Measurements from ENCODE around the gene NOS3. TPM values are rescaled to one million over a fixed set of nuclear protein-coding genes. Genes with fewer than 3 reads are reported as not detected.
"Not testable (repeated sequence)": the region's sequence is repeated elsewhere in the genome, so short reads cannot be mapped to it uniquely, and the experiment has no call there.

NOS3 gene
- total RNA-seq, 2 experiments from 2014 or later: 5.8 to 6.1 TPM

- Mint-ChIP-seq H3K4me3 (no peak overlapping the region), H3K27ac (no peak overlapping the region), H3K9me3 (no peaks in the 10 kb centered on the region), H3K27me3 (no peaks in the 10 kb centered on the region), H3K4me1 (peaks cover 12% of the 10 kb centered on the region), H3K36me3 (peaks cover 5% of the 10 kb centered on the region)
- DNase-seq: no peak
Measured at GRCh38 chr7:151032936-151033863, 42.4 kb downstream of the NOS3 start.

DNA sequence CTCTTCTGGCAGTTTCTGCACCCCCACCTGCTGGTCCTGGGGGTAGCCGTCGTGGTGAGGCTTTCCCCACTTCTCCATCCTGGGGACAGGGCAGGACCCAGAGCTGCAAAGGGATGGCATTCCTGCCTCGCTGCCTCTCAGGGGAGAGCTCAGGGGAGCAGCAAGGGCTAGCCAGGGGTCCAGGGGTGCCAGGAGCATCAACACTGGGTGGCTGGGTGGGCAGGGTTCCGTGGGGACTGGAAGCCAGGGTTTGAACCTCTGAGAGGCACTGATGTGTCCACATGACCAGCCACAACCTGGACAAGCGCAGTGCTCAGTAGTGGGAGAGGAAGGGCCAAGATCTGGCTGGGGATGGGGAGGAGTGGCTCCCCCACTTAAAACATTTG lies 43.0 kb downstream of the NOS3 start:
- peaks cover 14% of the 10 kb centered on the region for H3K4me1 Mint-ChIP-seq
- no peaks in the 10 kb centered on the region for H3K9me3 Mint-ChIP-seq
- no peaks in the 10 kb centered on the region for H3K27me3 Mint-ChIP-seq
- peaks cover 2% of the 10 kb centered on the region for H3K36me3 Mint-ChIP-seq
- no peak overlapping the region for H3K4me3 Mint-ChIP-seq
- DNase-seq: no peak
- H3K27ac Mint-ChIP-seq: no peak overlapping the region

- DNase-seq: no peak
- no peaks in the 10 kb centered on the region for H3K27me3 Mint-ChIP-seq
- H3K36me3 Mint-ChIP-seq: no peaks in the 10 kb centered on the region
- no peak overlapping the region for H3K27ac Mint-ChIP-seq
- peaks cover 15% of the 10 kb centered on the region for H3K4me1 Mint-ChIP-seq
- no peaks in the 10 kb centered on the region for H3K9me3 Mint-ChIP-seq
- H3K4me3 Mint-ChIP-seq: no peak overlapping the region
Measured at GRCh38 chr7:151034312-151035025, 43.7 kb downstream of the NOS3 start.

DNA sequence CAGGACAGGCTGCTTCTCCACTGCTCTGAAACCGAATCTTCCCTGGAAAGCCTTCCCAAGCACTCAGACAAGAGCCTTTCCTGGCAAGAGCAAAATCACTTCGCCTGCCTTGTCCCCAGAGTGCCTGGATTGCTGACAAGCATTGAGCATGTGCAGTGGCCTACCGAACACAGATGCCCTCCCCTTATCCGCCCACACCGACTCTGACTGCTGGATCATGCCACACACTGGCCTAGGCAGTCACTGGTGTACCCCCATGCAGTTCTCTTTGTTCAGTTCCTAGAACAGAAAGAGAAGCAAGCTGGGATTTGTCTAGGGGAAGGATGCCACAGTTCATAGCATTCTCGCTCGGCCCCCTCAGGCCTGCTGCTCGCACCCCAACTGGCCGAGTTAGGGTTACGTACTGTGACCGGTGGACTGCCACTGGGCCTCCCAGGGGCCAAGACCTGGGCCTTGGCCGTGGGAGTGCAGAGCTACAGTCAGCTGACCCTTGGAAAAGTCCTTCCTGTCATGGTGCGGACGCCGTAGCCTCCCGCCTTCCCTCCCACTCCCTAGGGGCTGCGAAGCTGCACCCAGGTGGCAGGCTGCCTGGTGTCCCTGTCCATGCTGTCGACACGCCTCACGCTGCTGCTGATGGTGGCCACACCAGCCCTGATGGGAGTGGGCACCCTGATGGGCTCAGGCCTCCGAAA lies 44.4 kb downstream of the NOS3 start:
- Mint-ChIP-seq H3K27ac (no peak overlapping the region), H3K9me3 (no peaks in the 10 kb centered on the region), H3K27me3 (no peaks in the 10 kb centered on the region), H3K4me3 (no peak overlapping the region), H3K36me3 (no peaks in the 10 kb centered on the region), H3K4me1 (peaks cover 18% of the 10 kb centered on the region)
- no peak for DNase-seq

DNA sequence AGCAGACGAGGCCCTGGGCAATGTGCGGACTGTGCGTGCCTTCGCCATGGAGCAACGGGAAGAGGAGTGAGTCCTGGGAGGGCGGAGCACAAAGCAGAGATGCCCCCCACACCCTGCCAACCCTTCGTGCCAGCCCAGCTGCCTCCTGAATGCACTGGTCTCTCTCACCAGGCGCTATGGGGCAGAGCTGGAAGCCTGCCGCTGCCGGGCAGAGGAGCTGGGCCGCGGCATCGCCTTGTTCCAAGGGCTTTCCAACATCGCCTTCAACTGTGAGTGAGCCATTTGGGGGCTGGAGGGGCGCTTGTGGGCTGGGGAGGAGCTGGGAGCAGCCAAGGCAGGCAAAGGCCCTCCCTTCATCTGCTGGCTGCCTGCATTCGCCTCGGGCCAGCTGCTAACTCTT lies 45.1 kb downstream of the NOS3 start:
- Mint-ChIP-seq H3K36me3 (no peaks in the 10 kb centered on the region), H3K9me3 (no peaks in the 10 kb centered on the region), H3K27ac (no peak overlapping the region), H3K4me3 (no peak overlapping the region), H3K4me1 (peaks cover 18% of the 10 kb centered on the region), H3K27me3 (no peaks in the 10 kb centered on the region)
- no peak for DNase-seq

DNA sequence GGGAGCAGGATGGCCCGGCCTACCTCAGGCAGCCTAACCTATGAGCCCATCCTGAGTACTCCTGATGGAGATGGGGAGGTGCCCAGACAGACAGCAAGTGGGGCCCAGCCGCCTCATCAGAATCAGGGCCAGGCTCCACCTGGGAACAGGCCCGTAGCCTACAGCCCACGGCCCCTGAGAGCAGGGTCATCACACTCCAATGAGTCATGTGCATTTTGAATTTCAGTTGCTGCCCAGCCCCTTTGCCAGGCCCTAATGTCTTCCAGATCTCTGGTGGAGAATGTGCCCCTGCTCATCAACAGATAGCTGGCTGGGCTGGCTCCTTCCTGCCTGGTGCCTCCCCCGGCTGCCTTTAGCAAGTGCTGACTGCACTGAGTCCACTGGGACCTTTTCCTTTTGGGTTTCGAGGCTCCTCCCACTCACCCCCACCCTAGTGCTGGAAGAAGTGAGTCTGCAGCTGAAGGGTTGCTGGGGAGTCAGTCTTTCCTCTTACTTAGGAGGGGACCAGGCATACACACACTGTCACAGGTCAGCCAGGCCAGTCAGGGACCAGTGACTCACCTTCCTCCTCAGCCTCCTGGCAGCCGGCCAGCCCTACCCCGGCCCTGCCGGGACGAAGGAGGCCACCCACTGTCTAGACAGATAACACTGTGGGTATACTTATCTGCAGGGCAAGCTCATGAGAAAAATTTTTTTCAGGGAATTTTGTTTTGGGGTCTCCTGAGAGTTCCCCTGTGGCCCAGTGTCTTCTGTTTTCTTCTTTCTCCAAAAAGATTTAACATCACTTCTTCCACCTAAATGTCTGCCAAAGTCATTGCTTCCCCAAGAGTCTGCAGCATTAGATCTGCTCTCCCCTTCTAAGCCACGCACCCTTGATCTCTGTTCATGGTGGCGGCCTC lies 48.4 kb downstream of the NOS3 start:
- H3K27ac Mint-ChIP-seq: peak overlapping the region; percentile 84
- H3K4me3 Mint-ChIP-seq: no peak overlapping the region
- H3K4me1 Mint-ChIP-seq: peaks cover 18% of the 10 kb centered on the region
- H3K27me3 Mint-ChIP-seq: no peaks in the 10 kb centered on the region
- H3K9me3 Mint-ChIP-seq: no peaks in the 10 kb centered on the region
- peak; percentile 86 for DNase-seq
- H3K36me3 Mint-ChIP-seq: peaks cover 2% of the 10 kb centered on the region

DNA sequence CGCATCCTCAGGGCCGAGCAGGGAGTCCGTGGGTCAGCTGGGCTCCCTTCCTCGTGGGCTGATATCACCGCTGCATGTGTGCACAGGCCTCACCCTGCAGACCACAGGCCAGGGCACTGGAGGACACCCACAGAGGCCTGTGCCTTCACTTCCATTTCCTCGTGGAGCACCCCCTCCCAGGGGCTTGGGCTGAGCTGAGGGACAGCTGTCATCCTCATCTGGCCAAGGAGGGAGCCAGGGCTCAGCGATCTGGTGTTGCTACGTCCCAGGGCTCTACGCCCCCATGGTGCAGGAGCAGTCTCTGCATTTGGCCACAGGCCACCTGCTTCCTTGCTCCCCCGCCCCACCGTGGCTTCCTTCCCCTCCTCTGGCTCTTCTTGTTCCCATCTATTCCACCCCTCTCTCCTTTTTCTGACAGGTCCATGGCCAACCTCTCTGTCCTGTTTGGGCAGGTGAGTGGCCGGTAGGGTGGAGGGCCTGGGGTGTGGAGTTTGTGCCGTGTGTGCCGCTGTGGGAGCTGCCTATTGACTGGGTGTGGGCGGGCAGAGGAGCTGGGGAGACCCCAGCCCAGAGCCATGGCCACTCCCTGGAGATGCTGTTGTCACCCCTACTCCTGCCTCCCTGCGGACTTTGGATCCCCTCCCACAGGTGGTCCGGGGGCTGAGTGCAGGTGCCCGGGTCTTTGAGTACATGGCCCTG lies 49.2 kb downstream of the NOS3 start:
- Mint-ChIP-seq H3K4me3 (no peak overlapping the region), H3K9me3 (no peaks in the 10 kb centered on the region), H3K4me1 (peaks cover 18% of the 10 kb centered on the region), H3K36me3 (peaks cover 2% of the 10 kb centered on the region), H3K27ac (peak overlapping the region; percentile 84), H3K27me3 (no peaks in the 10 kb centered on the region)
- no peak for DNase-seq

- no peak overlapping the region for H3K4me3 Mint-ChIP-seq
- H3K27ac Mint-ChIP-seq: no peak overlapping the region
- peaks cover 18% of the 10 kb centered on the region for H3K4me1 Mint-ChIP-seq
- H3K27me3 Mint-ChIP-seq: no peaks in the 10 kb centered on the region
- H3K9me3 Mint-ChIP-seq: no peaks in the 10 kb centered on the region
- no peak for DNase-seq
- H3K36me3 Mint-ChIP-seq: peaks cover 2% of the 10 kb centered on the region
Measured at GRCh38 chr7:151040616-151041375, 50.0 kb downstream of the NOS3 start.

DNA sequence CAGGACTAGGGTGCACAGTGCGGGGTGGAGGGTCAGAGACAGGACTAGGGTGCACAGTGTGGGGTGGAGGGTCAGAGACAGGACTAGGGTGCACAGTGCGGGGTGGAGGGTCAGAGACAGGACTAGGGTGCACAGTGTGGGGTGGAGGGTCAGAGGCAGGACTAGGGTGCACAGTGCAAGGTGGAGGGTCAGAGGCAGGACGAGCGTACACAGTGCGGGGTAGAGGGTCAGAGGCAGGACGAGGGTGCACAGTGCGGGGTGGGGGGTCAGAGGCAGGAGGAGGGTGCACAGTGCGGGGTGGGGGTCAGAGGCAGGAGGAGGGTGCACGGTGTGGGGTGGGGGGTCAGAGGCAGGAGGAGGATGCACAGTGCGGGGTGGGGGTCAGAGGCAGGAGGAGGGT lies 52.6 kb downstream of the NOS3 start:
- not testable (repeated sequence) for H3K36me3 Mint-ChIP-seq, H3K4me3 Mint-ChIP-seq, H3K9me3 Mint-ChIP-seq, H3K27ac Mint-ChIP-seq, H3K27me3 Mint-ChIP-seq, DNase-seq
- peaks cover 17% of the 10 kb centered on the region for H3K4me1 Mint-ChIP-seq

GRCh38 chr7:151043959-151044358 lies 53.1 kb downstream of the NOS3 start:
- Mint-ChIP-seq H3K27me3 (no peaks in the 10 kb centered on the region), H3K4me1 (peaks cover 12% of the 10 kb centered on the region), H3K36me3 (peaks cover 2% of the 10 kb centered on the region), H3K4me3 (no peak overlapping the region), H3K9me3 (no peaks in the 10 kb centered on the region), H3K27ac (no peak overlapping the region)
- DNase-seq: no peak

DNA sequence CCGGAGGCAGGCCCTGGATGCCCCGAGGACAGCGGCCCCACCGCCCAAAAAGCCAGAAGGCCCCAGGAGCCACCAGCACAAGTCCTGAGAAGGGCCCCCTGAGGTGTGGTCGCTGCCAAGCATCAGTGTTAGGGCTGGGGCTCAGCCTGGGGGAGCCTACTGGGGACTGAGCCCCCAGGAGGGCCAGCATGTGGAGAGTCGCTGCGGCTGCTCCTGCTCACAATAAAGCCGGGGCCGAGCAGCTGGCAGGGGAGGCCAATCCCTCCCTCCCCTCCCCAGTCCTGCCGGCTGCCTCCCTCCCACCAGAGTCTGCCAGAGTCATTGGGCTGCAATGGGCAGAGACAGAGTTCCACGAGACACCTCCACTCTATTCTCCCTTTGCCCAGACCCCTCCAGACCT lies 54.4 kb downstream of the NOS3 start:
- no peaks in the 10 kb centered on the region for H3K27me3 Mint-ChIP-seq
- DNase-seq: no peak
- no peaks in the 10 kb centered on the region for H3K9me3 Mint-ChIP-seq
- H3K36me3 Mint-ChIP-seq: peaks cover 2% of the 10 kb centered on the region
- H3K27ac Mint-ChIP-seq: no peak overlapping the region
- no peaks in the 10 kb centered on the region for H3K4me1 Mint-ChIP-seq
- no peak overlapping the region for H3K4me3 Mint-ChIP-seq

- Mint-ChIP-seq H3K9me3 (no peaks in the 10 kb centered on the region), H3K36me3 (peaks cover 2% of the 10 kb centered on the region), H3K4me1 (no peaks in the 10 kb centered on the region), H3K27me3 (no peaks in the 10 kb centered on the region), H3K27ac (no peak overlapping the region), H3K4me3 (no peak overlapping the region)
- no peak for DNase-seq
Measured at GRCh38 chr7:151045967-151046366, 55.1 kb downstream of the NOS3 start.
